ENCODE measurements around the gene TIMM17B.
"Not testable (repeated sequence)": the region's sequence is repeated elsewhere in the genome, so short reads cannot be mapped to it uniquely, and the experiment has no call there.

TIMM17B gene

DNA sequence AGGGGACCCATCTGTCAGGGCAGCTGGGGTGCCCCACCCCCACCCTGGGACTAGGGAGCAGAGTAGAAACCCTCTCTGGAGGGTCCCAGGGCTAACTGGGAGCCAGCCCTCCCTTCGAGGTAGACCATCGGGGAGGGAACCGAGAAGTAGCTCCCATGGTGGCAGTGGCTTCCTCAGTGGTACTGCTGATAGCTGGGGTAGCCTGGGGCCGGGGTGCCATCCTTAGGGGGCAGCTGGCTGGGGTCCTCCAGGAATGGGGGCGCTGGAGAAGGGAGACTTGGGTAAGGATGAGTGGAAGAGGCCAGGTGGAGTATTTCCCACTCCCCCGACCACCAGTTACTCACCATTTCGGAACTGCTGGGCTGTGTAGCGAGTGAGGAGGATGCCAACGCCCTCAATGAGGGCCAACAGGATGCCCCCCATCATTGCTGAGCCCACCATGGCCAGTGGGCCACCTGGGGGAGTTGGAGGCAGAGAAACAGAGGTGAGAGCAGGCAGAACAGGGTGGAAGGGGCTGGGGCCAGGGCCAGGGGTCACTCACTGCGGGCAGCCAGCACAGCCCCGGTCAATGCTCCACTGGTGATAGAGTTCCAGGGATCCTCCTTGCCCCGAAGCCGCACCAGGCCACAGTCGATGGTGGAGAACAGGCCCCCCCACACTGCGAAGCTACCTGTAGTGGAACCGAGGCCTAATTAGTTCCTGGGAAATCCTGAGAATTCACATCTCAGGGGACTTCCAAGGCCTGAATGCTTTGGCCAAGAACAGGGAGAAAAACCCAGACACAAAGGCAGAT is 3.8 kb downstream of the TIMM17B start:
- no peak for DNase-seq (ENCODE audit: low read depth)

DNA sequence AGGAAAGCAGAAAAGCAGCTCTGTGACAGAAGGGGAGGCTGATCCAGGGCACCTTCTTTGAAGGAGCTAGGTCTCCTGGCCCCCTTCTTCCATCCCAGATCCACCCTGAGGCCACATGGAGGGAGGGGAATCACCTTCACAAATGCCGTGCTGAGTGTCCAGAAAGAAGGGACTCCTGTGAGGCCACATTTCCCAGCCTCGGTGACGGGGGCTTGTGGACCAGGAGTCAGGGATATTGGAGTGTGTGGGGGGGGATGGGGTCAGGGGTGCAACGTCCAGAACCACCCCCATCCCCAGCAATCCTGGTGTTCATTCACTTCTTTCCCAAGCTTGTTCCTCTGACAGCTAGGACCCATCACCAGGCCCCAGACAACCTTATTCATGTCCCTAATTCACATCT is 4.7 kb downstream of the TIMM17B start:
- DNase-seq (ENCODE audit: low read depth), result no peak

DNA sequence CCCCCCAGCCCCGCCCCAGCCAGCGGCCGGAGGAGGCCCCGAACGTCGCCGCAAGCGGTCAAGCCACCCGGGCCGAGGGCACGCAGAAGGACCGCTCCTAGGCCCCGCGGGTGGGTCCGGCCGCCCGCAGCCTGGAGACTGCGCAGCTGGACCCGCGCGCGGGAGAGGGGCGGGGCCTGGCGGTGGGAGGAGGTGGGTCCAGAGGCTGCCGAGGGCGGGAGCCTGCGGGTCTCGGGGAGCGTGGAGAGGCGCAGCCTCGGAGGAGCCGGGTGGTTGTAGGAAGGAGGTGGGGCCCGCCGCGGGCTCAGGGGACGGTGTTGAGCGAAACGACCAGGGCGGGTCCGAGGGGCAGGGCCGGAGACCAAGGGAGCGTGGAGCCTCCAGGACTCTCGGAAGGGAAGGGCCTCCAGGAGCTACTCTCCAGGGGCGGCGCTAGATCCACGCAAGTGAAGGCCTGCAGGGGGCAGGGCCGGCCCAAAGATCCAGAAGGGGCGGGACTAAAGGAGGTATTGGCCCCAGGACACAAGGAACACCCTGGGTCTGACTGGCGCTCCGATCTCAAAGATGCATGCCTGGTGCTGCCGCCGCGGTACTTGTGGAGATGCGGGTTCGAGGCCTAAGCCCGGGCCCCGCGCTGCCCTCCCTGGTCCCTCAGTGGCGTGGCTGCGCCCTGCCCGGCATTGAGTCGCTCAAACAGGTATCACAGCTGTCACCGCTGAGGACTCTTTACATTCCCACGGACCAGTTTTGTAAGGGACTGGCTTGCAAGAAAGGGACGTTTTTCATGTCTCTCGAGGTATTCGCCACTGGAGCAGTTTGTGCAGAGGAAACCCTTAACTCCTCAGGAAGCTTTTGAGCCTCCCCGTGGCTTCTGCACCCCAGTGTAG is 5.9 kb downstream of the TIMM17B start:
- peak; percentile 58 for DNase-seq (ENCODE audit: low read depth)

DNA sequence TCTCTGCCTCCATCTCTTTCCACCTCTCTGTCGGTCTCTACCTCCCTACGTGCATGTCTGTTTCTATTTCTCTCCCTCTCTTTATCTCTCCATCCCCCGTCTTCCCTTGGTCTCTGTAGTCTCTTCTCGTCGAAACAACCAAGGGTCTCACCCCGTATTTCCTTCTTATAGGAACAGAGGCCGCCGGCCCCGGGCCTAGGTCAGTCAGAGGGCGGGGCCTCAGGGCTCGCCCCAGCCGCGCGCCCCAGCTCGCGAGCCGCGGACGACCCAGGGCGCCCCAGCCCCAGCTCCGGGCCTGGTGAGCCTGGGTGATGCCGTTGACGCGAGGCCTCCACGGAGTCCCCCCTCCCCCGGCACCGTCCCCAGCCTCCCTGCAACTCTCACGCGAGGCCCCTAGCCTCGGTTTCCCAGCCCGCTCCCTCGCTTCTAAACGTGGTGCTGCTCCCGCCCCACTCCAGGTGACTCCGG is 6.6 kb downstream of the TIMM17B start:
- no peak for DNase-seq (ENCODE audit: low read depth)

DNA sequence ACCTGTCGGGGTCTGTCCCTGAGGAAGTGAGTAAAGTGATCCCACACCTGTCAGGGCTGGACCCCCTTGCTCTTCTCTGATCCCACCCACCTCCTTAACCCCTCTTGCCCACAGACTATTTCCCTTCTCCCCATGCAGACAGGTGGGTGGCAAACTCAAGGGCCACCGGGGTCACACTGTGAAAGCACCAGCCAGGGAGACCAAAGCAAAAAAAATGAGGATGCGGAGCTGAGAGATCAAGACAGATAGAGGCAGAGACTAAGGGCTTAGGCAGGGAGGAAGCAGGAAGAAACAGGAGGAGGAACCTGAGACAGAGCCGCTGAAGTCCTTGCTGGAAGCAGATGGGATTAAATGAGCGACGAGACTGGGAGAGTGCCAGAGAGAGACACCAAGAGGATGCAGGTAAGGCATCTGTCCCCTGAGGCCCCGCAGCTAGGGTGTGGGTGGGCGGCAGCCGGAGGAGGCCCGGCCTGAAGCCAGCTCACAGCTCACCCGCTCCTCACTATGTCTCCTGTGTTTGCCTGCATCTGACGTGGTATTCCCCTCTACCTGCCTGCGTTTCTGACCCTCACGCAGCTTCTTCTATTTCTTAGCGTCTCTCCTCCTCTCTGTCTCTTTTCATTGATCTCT is 7.2 kb downstream of the TIMM17B start:
- no peak for DNase-seq (ENCODE audit: low read depth)

DNA sequence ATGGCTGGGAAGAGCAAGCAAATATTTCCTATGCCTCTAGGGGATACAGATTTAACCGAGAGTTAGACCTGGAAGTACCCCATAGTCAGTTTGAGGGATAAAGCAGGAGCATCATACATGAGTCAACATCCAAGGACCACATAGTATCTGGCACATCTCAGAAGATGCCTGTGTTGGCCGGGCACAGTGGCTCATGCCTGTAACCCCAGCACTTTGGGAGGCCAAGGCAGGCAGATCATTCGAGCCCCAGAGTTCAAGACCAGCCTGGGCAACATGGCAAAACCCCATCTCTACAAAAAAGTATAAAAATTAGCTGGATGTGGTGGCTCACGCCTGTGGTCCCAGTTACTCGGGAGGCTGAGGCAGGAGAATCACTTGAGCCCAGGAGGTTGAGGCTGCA is 11.0 kb downstream of the TIMM17B start:
- DNase-seq (ENCODE audit: low read depth), result not testable (repeated sequence)

DNA sequence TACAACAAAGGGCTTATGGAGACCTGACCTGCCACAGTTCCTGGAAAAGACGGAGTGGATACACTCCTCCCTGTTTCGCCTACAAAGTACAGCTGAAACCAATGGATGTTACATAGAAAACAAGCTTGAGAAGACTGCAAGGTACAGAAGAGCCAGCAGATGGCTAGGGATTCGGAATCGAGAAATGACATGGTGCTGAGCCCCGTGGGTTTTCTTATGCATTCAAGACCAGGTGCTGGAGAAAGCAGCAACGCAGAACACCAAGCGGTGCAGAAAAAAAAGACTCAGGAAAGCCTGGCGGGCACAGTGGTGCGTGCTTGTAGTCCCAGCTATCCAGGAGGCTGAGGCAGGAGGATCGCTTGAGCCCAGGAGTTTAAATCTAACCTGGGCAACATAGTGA is 13.8 kb downstream of the TIMM17B start:
- no peak for DNase-seq (ENCODE audit: low read depth)

DNA sequence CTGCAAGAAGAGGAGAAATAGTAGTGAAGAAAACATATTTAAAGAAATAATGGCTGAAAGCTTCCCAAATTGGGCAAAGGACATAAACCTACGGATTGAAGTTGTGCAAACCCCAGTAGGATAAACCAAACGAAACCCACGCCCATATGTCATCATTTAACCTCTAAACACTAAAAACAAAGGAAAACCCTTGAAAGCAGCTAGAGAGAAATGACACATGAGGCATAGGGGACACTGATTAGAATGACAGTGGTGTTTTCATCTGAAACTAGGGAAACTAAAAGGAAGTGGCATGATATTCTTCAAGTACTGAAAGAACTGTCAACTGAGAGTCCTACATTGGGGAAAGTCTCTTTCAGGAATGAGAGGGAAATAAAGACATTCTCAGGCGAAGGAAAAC is 20.6 kb downstream of the TIMM17B start:
- DNase-seq (ENCODE audit: low read depth), result not testable (repeated sequence)

DNA sequence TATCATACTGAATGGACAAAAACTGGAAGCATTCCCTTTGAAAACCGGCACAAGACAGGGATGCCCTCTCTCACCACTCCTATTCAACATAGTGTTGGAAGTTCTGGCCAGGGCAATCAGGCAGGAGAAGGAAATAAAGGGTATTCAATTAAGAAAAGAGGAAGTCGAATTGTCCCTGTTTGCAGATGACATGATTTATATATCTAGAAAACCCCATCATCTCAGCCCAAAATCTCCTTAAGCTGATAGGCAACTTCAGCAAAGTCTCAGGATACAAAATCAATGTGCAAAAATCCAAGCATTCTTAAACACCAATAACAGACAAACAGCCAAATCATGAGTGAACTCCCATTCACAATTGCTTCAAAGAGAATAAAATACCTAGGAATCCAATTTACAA is 25.6 kb downstream of the TIMM17B start:
- DNase-seq (ENCODE audit: low read depth), result not testable (repeated sequence)

DNA sequence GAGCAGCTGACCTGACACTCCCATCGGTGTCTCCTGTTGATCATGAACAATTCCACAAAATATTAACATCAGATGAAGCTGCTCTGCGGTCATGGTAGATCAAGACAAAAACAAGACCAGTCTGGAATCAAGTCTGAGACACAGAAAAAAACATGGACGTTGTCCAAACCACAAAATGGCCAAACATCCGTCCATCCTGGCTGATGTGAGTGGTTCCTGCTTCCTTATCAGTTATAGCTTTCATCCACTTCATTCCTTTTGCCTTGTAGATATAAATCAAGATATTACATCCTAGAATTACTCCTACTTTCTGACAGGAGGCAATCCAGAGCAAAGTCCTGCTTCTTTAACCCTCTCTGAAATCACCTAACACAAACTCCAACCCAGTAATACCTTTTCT is 33.4 kb downstream of the TIMM17B start:
- DNase-seq (ENCODE audit: low read depth), result no peak

DNA sequence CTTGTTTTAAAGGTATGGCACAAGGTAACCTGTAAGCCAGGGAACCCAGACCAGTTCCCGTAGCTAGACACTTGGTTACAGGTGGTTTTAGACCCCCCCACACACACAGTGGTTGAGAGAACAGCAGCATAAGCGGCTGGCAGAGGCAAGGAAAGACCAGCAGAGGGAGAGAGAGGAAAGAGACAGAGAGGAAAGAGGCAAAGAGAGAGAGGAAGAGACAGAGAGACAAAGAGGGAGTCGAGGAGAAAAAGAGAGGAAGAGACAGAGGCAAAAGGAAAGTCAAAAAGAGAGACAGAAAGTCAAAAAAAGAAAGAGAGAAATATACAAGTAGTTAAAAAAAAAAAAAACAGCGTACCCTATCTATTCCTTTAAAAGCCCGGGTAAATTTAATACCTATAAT is 42.7 kb downstream of the TIMM17B start:
- DNase-seq (ENCODE audit: low read depth), result no peak

DNA sequence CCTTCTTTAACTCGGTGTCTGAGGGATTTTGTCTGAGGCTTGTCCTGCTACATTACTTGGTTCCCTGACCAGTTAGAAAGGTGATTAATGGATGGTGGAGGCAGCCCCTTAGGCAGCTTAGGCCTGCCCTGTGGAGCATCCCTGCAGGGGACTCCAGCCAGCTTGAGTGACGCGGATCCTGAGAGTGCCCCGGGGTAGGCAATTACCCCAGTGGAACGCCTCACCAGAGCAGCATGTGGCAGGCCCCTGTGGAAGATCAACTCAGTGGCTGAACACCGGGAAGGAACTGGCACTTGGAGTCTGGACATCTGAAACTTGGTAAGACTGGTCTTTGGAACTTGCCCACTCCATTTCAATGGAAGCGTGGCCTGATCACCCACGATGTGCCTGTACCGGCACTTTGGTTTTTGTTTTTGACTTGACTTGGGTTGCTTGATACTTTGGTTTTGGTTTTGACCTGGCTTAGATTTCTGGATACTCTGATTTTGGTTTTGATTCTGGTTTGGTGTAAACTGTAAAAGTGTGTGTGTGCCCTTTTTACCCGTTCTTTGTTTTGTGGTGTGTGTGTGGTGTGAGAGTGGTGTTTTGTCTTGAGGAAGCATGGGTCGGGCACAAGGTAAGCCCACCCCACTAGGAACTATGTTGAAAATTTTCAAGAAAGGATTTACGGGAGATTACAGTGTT is 43.3 kb downstream of the TIMM17B start:
- DNase-seq (ENCODE audit: low read depth), result not testable (repeated sequence)

DNA sequence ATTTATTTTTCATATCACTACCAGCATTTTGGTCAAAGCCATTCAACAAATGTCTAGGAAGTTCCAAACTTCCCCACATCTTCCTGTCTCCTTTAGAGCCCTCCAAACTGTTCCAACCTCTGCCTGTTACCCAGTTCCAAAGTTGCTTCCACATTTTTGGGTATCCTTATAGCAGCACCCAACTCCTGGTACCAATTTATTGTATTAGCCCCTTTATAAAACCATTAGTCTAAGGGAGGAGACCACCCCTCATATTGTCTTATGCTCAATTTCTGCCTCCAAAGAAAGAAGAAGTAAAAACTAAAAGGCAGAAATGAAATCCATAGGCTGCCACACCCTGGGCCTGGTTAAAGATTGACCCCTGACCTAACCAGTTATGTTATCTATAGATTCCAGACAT is 44.1 kb downstream of the TIMM17B start:
- DNase-seq (ENCODE audit: low read depth), result not testable (repeated sequence)

DNA sequence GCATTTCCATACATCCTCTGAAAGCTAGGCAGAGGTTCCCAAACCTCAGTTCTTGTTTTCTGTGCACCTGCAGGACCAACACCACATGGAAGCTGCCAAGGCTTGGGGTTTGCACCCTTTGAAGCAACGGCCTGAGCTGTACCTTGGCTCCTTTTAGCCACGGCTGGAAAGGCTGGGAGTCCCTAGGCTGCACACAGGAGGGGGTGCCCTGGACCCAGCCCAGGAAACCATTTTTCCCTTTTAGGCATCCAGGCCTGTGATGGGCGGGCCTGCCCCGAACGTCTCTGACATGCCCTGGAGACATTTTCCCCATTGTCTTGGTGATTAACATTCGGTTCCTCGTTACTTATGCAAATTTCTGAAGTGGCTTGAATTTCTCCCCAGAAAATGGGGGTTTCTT is 44.7 kb downstream of the TIMM17B start:
- no peak for DNase-seq (ENCODE audit: low read depth)

DNA sequence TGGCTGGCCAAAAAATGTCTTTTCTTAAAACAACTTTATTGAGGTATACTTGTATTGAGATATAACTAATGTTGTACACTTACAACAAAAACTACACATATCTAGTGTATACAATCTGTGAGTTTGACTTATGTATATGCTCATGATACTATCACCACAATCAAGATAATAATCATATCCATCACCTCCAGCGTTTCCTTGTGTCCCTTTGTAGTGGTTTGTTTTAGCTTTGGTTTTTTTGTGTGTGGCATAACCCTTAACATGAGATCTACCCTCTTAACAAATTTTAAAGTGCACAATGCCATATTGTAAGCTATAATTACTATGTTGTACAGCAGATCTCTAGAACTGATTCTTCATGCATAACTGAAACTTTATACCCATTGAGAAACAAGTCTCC is 48.7 kb downstream of the TIMM17B start:
- DNase-seq (ENCODE audit: low read depth), result no peak

All from stimulated activated CD8-positive, alpha-beta memory T cell treated with anti-CD3 and anti-CD28 coated beads, Interleukin-4, amount 100 ng/mL, for 24 hours (primary cell).